ENCODE results near the gene CCL13.

CCL13 gene

DNA sequence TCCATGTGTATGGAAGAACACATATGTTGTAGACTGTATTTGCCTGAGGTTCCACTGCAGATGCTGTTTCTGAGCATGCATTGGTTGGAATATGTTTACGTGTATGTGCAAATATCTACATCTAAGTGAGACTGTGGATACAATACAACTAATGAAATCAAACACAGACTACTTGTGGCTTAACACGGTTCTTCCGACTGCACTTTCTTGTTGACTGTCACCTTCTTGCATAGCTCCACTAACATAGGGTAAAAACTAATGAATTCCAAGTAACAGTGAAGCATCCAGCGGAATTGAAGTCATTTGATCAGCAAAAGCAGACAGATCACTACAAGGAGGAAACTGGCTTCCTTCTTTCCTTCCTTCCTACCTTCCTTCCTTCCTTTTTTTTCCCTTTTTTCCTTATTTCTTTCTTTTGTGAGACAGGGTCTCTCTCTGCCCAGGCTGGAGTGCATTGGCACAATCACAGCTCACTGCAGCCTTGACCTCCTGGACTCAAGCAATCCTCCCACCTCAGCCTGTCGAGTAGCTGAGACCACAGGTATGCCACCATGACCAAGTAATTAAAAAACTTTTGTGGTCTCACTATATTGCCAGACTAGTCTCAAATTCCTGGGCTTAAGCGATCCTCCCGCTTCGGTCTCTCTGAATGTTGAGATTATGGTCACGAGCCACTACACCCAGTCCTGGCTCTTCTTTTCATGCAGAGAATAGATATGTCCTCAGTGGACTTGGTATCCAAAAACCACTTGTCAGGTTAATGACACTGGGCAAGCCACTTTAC is 28.7 kb downstream of the CCL13 start:
- POLR2A ChIA-PET (ENCODE audit: low non-redundant PET), result no interaction called here
- CTCF ChIA-PET, result interaction anchor here (0.6 kb wide), 1 partner anchor 567 kb away, joined by 3 read pairs; no protein-coding TSS in a partner anchor

GRCh38 chr17:34386343-34386696 is 30.0 kb downstream of the CCL13 start:
- no peak for DNase-seq (ENCODE audit: low spot score)
- TF ChIP-seq CTCF (conservative IDR thresholded peaks at IDR 0.05; ENCODE audit: low read depth), result no peak
- POLR2A ChIA-PET (ENCODE audit: low non-redundant PET), result no interaction called here
- no peak overlapping the region for H3K27ac ChIP-seq
- CTCF ChIA-PET, result no interaction called here

More for the DNA sequence above, 28.7 kb downstream of the CCL13 start:
- H3K27ac ChIP-seq, result no peak overlapping the region
- TF ChIP-seq CTCF (conservative IDR thresholded peaks at IDR 0.05; ENCODE audit: low read depth), result no peak
- no peak for DNase-seq (ENCODE audit: low spot score)

GRCh38 chr17:34386697-34387550 is 30.6 kb downstream of the CCL13 start:
- TF ChIP-seq CTCF (conservative IDR thresholded peaks at IDR 0.05; ENCODE audit: low read depth), result no peak
- ChIA-PET POLR2A (ENCODE audit: low non-redundant PET) (no interaction called here), CTCF (no interaction called here)
- H3K27ac ChIP-seq, result no peak overlapping the region
- no peak for DNase-seq (ENCODE audit: low spot score)

DNA sequence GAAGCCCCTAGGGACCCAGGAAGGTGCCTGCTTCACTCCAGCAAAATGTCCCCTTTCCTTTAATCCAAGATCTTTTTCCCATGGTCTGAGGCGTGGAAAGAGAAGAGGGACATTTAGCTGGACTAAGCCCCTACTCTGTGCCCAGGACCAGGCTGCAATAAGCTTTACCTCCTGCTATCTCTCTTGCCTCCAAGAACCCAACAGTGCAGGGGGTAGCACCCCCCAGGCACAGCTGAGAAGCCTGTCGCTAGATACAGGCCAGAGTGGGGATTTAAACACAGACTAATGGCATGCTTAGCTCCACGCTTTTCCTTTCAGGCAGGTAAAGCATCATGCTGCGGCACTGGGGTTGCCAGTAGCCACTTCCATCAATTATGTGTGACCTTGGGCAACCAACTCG is 31.3 kb downstream of the CCL13 start:
- DNase-seq (ENCODE audit: low spot score), result no peak
- H3K27ac ChIP-seq, result no peak overlapping the region
- TF ChIP-seq CTCF (conservative IDR thresholded peaks at IDR 0.05; ENCODE audit: low read depth), result no peak
- POLR2A ChIA-PET (ENCODE audit: low non-redundant PET), result no interaction called here
- CTCF ChIA-PET, result interaction anchor here (0.6 kb wide), 1 partner anchor 31 kb away, joined by 3 read pairs; no protein-coding TSS in a partner anchor

GRCh38 chr17:34389126-34389750 is 33.0 kb downstream of the CCL13 start:
- ChIA-PET CTCF (interaction anchor here (1.0 kb wide), 1 partner anchor 12 kb away, joined by 3 read pairs; no protein-coding TSS in a partner anchor), POLR2A (ENCODE audit: low non-redundant PET) (no interaction called here)
- H3K27ac ChIP-seq, result no peak overlapping the region
- TF ChIP-seq CTCF (conservative IDR thresholded peaks at IDR 0.05; ENCODE audit: low read depth), result no peak
- DNase-seq (ENCODE audit: low spot score), result no peak

DNA sequence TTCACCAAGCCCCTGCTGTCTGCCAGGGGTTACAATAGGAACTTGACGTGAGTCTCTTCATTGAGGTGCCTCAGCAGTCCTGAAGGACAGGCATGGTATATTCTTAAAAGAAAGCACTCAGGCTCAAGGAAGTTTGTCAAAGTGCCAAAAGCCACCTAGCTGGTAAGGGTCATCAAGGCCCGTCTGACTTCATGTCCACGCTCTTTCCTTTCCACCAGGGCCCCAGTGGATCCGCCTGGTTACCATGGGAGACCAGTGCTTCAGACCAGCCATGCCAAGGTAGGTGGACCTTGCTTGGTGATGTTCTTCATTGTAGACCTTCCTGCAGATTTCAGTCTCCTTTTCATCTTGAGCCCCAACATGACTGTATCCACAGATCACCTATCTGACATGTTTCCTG is 34.4 kb downstream of the CCL13 start:
- DNase-seq (ENCODE audit: low spot score), result no peak
- no peak overlapping the region for H3K27ac ChIP-seq
- no peak for TF ChIP-seq CTCF (conservative IDR thresholded peaks at IDR 0.05; ENCODE audit: low read depth)
- CTCF ChIA-PET, result no interaction called here
- POLR2A ChIA-PET (ENCODE audit: low non-redundant PET), result no interaction called here
